HG02970 (cell line): ENCODE data around the gene EVA1A.

Experiments used
- ATAC-seq: cut with Tn5 transposase; IDR thresholded peaks from one replicate; pipeline ENCODE4 v1.9.1; 2021; ENCODE audit warnings: mild to moderate bottlenecking, moderate library complexity, moderate number of reproducible peaks; ENCODE audit not compliant: unreplicated experiment, low FRiP score

EVA1A gene

DNA sequence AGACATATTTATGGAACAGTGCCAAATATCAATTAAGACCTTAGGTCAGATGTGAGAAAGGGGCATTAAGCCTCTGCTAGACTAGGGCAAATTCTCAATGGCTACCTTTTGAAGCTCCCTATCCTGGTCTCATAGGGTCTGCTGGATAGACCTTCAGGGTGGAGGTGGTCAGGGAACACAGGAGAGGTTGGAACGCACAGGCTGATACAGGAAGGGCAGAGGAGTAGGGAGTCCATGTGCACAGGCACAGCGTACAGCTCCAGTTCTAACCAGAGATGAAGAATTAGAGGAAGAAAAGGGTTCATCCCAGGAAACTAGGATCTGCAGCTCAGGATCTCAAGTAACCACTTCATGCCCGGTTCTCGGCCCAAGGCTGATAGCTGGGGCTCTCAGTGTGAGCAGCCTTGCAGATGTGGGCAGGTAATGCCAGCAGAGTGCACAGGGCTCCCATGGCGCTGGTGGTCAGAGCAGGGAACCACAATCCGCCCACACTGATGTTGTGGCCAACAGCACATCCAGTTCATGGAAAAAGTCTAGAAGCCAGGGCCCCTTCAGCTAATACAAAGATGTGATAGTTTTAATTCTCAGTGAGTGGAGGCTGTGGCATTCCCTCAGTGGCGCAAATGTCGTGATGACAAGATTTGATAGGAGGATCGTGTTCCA is 3.4 kb upstream of the EVA1A start:
- ATAC-seq: no peak

DNA sequence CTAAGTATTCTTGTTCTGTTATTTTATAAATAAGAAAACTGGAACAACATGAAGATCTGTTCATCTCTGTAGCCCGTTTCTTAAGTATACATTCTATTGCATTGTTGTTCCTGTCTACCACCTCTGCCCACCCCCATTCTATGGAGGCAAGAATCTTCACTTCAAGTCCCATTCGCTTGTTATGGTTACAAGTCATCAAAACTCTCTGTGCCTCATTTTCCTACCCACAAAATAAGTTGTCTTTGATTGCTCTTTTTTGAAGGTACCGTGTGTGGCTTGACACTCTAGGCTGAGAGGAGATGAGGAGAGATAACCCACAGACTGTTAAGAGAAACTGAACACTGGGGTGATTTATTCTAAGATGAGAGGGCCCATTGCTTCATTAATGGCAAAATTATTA is 2.9 kb upstream of the EVA1A start:
- ATAC-seq: no peak

DNA sequence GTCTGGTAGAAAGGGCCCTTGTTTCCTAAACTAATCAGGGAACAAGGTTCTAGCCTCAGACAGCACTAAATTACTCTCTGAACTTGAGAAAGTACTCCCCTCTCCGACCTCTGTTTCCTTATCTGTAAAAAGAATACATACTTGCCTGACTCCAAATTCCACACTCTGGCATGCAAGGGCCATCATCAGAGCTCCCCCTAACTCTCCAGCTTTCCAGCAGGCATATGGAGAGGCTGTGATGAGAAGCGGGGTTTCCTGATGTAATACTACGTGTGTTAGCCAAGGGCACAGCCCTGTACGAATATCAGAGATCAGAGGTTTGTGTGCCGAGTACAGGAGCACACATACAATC is 1.8 kb upstream of the EVA1A start:
- ATAC-seq: no peak

DNA sequence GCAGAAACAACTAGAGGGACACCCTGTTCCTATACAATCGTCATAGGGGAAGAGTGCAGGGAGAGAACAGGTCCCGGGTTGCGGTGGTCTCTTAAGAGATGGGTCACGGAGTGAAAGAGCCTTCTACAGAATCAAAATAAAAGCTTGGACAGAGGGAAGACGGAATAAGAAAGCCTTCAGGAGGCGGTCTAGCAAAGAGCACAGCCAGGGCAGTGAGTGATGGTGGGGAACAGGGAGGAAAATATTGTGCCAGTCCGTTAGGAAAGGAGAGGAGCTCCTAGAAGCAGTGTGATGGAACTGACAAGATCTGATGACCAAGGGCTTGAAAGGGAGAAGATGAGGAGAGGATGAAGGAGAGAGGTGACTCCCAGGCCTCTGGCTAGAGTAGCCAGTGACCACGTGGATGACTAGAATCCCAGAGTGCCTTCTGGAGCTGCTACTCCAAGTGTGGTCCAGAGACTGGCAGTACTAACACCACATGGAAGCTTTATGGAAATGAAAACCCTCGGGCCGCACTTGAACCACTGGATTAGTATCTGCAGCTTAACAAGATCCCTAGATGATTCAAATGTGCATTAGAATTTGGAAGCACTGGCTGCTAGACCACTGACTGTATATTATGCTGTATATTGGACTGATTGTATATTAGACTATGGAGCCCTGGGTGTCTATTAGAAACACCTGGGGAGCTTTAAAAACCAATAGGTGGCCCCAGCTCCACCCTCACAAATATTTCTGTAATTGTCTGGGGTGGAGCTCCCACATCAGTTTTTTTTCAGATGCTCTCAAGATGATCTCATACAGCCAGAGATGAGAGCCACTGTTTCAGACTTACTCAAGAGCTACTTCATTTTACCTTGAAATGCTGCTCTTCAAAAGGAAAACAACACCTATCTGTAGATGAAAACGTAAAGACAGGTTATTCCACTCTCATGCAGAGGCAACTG is 1.1 kb upstream of the EVA1A start:
- no peak for ATAC-seq

DNA sequence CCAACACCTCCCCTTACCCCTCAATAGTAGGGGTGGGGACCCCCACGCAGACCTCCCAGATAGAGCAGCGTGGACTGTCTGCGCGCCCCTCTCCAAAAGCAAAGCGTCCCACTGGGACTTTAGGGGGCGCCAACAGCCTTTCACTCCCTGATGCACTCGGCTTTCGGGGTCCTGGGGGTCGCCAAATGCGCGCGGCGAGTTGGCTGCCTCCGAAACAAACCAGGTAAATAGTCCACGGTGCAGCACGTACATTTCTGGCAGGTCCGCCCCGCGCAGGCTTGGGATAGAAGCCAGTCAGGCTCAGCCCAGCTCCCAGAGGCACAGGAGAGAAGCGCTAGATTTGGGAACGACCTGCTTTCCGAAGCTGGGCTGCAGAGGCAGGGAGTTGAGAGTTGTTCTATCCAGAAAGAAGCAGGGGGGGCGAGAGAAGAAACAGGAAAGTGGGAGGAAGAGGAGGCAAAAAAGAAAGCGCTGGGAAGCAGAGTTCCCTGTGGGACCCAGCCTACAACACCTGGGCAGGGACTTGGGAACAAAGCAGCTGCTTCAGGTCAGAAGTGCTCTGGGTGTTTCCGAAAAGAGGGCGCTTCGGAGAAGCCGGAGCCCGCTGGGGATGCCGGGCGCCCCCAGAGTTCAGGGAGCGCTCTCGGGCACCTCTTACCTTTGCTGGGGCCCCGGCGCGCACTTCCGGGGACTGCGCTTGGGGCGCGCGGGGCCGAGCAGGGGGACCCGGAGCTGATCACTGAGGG is 544 bp downstream of the EVA1A start:
- no peak for ATAC-seq

DNA sequence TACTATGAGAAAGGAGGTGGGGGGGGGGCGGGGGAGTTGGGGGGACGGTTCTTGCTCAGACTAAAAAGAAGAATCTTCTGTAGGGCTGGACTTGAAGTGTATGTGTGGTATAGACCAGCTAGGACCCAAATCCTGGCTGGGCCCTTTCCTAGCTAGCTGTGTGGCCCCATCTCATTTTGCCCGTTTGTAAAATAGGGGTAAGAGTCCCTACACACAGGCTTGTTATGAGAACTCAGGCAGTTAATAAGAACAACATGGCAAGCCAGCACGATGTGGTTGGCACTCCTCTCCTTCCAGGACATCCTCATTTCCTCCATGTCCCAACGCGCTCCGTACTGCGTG is 1.1 kb downstream of the EVA1A start:
- no peak for ATAC-seq

DNA sequence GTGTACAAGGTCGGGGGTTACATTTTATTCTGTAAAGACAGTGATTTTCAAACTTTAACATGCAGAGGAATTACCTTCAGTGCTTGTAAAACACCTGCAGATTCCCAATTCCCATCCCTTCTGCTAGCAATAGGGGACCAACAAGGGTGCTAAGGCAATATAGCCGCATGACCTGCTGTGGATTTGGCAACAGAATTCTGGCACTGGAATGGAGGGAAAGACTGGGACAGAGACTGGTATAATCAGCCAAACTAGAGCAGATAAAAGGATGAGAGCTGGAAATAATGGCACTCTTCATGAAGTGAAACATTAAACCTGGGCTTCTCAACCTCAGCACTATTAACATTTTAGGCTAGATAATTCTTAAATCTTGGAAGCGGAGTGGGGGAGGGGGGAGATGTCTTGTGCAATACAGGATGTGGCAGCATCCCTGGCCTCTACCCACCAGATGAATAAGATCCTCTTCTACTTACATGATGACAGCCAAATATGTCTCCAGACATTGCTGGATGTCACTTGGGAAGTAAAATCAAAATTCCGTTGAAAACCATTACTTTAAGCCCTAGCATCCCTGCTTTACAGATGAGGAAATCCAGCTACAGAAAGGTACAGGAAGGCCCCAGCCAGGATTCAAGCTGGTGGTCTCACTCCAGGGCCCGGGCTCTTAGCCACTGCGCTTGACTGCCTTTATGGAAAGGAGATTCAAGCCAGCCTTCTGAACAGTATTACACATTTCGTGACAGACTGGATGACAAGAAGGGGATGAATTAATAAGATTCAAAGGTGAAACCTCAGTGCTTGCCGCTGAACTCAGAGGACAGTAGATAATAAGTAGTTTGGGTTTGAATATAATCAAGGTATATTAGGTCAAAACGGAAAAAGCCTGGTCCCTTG is 1.7 kb downstream of the EVA1A start:
- no peak for ATAC-seq

DNA sequence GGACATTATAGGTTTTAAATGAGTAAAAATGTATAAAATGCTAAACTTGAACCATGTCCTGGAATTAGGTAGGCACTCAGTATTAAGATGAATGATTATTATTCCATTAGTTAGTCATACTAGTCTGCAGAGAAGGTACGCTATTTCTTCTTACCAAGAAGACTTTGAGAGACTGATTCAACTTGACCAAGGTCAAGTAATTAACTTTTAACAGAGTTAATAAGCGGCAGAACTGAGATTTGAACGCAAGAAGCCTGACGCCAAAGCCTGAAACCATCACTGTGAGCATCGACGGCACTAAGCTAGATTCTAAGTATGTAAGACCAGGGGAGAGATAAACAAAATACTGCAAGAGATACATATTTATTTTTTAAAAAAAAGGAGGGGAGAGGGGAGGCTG is 2.6 kb downstream of the EVA1A start:
- no peak for ATAC-seq

DNA sequence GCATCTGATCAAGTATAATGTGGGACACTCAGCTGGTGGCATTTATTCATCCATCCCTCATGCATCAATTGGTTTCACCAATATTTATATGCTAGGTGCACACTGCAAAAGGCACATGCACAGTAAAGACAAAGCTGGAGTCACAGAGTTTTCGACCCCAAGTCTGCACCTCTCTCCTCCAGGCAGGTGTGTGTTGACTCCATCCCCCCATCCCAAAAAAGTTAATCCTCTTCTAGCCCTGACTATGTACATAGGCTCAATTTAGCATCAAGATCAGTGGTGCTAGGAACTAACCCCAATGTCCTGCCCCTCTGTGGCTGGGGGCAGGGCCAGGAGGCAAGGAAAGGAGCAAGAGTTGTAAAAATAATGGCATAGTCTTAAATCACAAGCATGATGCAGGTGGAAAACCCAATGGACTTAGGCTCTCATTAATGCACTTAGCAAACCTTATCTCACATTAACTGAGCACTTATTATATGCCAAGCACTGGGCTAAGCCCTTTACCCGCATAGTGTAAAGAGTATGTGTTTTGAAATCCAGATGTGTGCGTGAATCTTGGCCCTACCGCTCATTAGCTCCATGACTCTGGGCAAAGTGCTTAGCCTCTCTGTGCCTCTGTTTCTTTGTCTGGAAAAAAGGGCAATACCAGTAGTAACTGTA is 3.1 kb downstream of the EVA1A start:
- ATAC-seq: no peak

DNA sequence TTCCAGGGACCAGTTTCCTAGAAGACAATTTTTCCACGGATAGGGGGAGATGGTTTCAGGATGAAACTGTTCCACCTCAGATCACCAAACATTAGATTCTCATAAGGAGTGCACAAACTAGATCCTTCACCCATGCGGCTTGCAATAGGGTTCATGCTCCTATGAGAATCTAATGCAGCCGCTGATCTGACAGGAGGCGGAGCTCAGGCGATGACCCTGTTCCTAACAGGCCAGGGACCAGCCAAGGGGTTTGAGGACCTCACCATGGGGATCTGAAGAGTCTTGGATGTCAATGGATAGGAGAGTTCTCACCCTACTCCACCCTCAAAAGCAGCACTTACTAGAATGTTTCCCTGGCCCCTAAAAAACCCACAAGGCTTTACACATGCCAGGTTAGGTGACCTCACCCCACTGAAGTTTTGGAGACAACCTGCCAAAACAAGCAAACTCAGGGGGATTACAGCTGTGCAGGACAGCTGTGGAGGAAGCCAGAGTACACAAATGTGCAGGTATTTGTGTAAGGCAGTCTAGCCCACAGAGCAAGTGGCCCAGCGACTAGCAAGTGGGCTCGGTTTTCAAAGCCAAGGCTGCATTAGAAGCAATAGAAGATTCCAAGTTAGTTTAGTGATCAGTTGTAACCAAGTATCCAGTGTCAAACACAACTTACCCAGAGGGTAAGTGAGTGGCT is 3.9 kb downstream of the EVA1A start:
- ATAC-seq: no peak

DNA sequence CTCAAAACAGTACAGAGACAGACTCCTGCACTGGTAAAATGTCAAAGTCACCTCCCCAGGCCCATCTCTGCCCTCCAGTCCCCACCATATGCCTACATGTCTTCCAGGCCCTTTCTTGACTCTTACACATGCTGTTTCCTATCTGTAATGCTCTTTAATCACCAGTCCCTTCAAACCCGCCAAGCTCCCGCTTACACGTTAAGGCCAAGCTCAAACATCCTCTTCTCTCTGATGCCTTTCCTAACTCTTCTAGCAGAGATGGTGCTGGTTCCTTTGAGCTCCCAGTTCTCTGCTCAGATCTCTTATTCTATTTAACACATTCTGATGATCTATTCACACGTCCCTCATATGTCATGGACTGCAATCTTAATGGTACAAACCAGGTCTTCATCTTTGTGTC is 5.0 kb downstream of the EVA1A start:
- no peak for ATAC-seq

DNA sequence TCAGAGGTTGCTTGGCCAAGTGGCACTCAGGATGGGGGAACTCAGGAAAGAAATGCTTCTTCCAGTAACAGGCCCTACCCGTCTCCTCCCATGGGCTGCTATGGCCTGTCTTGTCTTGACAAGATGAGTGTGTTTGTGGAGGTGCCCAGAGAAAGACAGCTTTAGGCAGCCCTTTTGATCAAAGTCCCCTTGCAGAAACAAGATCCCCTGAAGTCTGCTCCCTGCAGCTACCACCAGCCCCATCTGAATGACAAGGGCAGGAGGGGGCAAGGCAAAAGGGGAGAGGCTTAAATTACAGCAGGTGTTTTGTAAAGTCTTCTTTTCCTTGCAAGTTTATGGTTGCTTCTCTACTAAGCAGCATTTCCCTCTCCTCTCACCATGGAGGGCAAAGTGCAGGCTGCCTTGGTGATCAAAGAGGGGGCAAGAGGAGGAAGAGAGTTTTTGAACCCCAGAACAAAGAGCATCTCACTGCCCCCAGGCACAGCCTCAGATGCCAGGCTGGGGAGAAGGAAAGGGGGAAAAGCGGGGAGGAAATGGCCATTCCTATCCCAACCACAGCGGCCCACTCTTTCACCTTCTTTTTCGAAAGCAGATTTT is 6.7 kb downstream of the EVA1A start:
- no peak for ATAC-seq

DNA sequence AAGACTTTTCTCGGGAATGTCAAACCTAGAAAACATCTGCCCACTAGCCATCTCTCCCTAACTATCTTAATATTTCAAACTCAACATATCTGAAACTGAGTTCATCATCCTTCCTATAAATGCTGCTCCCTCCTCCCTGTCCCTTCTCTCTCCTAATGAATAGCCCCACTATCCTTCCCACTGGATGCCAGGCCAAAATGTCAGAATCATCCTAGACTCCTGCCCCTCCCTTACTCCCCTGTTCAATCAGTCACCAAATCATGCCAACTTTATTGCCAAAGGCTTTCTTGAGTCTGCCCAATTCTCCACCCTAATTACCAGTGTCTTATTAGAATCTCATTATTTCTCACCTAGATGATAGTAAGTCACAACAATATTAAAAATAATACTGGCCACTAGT is 8.5 kb downstream of the EVA1A start:
- ATAC-seq: no peak

DNA sequence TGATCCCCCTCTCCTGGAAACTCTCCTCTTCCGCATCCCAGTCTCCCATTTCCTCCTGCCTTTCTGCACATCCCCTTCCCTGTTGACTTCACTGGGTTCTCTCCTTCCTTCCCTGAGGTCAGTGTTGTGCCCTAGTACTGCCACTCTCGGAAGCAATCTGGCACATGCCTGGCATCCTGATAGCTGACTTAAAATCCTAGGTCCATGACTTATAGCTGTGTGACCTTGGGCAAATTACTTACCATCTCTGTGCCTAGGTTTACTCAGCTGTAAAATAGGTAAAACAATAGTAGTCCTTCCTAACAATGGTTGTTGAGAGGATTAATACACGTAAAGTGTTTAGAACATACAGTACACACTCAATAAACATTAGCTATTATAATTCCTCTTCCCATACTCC is 9.3 kb downstream of the EVA1A start:
- ATAC-seq: no peak

DNA sequence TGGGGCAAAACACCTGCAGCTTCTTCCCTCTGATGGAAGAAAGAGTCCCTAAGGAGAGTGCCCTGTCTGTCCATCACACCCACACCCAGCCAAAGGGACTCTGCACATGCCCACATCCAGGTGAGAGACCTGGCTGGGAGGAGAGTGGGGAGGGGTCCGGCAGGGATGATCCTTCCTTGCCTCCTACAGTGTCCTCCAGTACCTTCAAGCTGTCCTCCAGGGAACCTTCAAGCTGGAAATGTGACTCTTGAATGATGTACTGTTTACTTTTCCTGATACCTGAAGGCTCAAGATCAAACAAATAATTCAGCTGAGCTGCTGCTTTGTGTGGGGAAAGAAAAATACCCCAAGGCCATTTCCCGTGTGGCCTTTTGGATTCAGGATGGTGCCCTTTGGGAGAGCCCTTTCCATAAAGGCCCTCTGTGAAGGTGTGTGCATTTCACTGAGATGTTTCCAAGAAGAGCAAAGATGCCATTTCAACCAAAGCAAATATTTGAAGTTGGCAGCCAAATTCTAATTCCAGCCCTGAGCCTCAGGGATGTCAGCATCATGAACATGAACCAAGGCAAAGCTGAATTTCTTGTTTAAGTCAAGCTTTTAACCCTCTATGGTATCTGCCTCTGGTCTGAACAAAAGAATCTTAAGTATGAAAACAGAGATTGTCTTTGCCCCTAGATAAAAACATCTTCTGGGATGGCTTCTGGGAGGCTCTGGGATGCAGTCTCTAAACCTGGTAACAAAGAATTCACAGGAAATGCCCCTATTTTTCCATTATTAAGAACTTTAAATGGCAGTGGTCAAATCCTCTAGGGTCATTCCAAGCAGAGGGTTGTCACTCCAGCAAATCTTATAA is 11.1 kb downstream of the EVA1A start:
- no peak for ATAC-seq

DNA sequence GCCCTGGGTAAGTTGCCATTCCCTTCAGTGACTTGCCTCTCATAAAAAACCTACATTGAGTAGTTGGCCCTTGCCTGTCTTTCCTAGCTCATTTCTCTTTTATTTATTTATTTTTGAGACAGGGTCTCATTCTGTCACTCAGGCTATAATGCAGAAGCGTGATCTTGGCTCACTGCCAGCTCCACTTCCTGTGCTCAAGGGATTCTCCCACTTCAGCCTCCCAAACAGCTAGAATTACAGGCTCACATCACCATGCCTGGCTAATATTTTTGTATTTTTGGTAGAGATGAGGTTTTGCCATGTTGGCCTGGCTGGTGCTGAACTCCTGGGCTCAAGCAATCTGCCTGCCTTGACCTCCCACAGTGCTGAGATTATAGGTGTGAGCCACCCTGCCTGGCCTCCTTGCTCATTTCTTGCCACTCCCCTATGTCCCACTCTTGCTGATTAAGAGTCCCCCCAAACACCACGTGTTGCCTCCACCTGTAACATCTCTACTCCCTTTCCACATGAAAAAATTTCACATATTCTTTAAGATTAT is 12.6 kb downstream of the EVA1A start:
- ATAC-seq: no peak

DNA sequence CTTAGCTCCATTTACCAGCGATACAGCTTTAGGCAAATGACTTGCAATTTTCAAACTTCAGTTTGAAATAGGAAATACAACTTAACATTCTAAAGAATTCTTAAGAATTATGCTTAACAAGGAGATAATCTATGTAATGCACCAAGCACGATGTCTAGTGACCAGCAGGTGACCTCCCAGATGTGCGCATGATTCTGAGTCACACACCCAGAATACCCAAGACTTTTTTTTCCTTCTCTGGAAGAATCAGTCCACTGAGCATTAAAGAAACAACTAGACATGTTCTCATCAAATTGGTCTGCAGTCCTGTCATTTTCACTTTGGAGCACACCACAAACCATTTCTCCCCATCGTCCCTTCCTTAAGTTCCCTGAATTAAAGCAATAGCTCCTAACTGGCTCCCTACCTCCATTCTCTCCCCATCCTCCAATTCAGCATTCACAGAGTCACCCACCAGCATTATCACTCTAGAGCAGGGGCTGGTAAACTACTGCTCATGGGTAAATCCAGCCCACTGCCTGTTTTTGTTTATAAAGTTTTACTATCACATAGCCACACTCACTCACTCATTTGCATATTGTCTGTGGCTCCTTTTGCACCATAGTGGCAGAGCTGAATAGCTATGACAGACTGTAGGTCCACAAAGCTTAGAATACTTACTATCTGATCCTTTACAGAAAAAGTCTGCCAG is 13.2 kb downstream of the EVA1A start:
- ATAC-seq: no peak
